Activated naive CD8-positive, alpha-beta T cell (primary cell): ENCODE results near the gene UBE2Q2.
A peak's percentile ranks its signal among the peaks of the same experiment; 100 is the strongest.
"Not testable (repeated sequence)": the region's sequence is repeated elsewhere in the genome, so short reads cannot be mapped to it uniquely, and the experiment has no call there.

Experiments used
- H3K27ac Mint-ChIP-seq: one replicate; pipeline ENCODE4 v1.8.0; 2021; ENCODE audit warnings: mixed read lengths
- H3K27me3 Mint-ChIP-seq: one replicate; pipeline ENCODE4 v1.8.0; 2021; ENCODE audit warnings: mixed read lengths
- H3K36me3 Mint-ChIP-seq: one replicate; pipeline ENCODE4 v1.8.0; 2021; ENCODE audit warnings: mixed read lengths
- H3K4me1 Mint-ChIP-seq: one replicate; pipeline ENCODE4 v1.8.0; 2021; ENCODE audit warnings: low read depth, mixed read lengths
- H3K4me3 Mint-ChIP-seq: one replicate; pipeline ENCODE4 v1.8.0; 2021; ENCODE audit warnings: mild to moderate bottlenecking, mixed read lengths
- H3K9me3 Mint-ChIP-seq: one replicate; pipeline ENCODE4 v1.8.0; 2021; ENCODE audit warnings: low read depth, mixed read lengths

UBE2Q2 gene

DNA sequence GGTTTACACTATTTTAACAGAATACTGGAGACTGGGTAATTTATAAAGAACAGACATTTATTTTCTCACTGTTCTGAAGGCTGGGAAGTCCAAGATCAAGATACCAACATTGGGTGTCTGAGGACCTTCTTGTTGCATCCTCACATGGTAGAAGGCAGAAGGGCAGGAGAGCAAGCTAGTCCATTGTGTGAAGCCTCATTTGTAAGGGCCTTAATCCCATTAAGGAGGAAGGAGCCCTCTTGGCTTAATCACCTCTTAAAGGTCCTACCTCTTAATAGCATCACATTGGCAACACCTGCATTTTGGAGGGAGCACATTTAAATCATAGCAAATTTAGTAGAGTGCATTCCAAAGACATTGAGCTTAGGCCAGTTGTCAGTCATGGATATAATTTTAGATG is 26.2 kb downstream of the UBE2Q2 start:
- Mint-ChIP-seq H3K9me3 (no peaks in the 10 kb centered on the region), H3K4me1 (peaks cover 21% of the 10 kb centered on the region), H3K27me3 (no peaks in the 10 kb centered on the region), H3K36me3 (peaks cover 10% of the 10 kb centered on the region), H3K4me3 (no peak overlapping the region), H3K27ac (no peak overlapping the region)

DNA sequence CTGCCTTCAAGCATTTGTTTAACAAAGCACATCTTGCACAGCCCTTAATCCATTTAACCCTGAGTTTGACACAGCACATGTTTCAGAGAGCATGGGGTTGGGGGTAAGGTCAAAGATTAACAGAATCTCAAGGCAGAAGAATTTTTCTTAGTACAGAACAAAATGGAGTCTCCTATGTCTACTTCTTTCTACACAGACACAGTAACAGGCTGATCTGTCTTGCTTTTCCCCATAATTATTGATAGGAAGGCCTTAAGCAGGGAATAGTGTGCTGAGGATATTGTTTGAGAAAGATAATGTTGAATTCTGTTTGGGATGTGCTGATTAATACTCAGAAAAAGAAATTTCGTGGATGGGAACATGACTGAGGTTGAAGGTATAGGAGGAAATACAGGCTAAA is 28.3 kb downstream of the UBE2Q2 start:
- H3K36me3 Mint-ChIP-seq: peaks cover 14% of the 10 kb centered on the region
- H3K27me3 Mint-ChIP-seq: not testable (repeated sequence)

DNA sequence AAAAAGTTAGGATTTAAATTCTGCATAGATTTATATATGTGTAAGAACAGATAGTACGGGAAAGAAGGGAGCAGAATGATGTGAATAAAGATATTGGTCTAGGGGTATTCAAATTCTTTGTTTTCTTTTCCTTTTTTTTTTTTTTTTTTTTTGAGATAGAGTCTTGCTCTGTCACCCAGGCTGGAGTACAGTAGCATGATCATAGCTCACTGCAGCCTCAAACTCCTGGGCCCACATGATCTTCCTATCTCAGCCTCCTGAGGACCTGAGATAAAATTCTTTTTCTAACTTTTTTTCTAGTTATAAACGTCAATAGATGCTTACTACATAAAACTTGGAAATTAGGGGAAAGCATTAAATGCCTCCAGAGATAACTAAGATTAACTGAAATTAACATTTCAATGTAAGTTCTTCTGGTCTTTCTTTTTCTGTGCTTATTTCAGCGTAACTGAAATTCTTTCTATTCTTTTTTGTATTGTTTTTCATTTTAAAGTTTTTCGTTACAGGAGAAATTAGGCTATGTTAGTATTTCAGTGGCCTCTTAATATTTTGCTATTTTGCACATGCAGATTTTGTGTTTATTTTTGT is 29.2 kb downstream of the UBE2Q2 start:
- no peak overlapping the region for H3K4me3 Mint-ChIP-seq
- no peaks in the 10 kb centered on the region for H3K27me3 Mint-ChIP-seq
- H3K9me3 Mint-ChIP-seq: no peaks in the 10 kb centered on the region
- no peak overlapping the region for H3K27ac Mint-ChIP-seq
- H3K36me3 Mint-ChIP-seq: peaks cover 16% of the 10 kb centered on the region
- H3K4me1 Mint-ChIP-seq: no peaks in the 10 kb centered on the region

More for the DNA sequence above, 28.3 kb downstream of the UBE2Q2 start:
- H3K4me3 Mint-ChIP-seq, H3K27ac Mint-ChIP-seq, H3K9me3 Mint-ChIP-seq, H3K4me1 Mint-ChIP-seq: not testable (repeated sequence)

DNA sequence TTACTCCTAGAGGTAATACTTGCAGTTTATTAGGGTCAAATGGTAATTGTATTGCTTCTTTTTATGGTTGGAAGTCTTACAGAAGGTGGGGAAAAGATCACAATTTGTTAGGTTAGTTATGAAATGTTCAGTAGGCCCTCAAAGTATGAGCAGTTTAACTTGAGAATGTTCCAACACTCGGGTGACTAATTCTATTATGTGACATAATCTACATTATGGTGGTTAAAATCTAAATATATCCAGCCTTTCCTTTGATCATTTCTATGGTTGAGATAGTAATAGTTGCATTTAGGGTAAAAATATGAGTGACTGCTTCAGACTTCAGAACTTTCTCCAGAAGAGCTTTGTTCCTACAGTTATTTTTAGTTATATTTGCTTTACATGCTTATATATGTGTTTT is 40.8 kb downstream of the UBE2Q2 start:
- H3K4me3 Mint-ChIP-seq: no peak overlapping the region
- H3K9me3 Mint-ChIP-seq: no peaks in the 10 kb centered on the region
- no peaks in the 10 kb centered on the region for H3K27me3 Mint-ChIP-seq
- peaks cover 11% of the 10 kb centered on the region for H3K36me3 Mint-ChIP-seq
- H3K4me1 Mint-ChIP-seq: peaks cover 2% of the 10 kb centered on the region
- peak overlapping the region; percentile 37 for H3K27ac Mint-ChIP-seq

DNA sequence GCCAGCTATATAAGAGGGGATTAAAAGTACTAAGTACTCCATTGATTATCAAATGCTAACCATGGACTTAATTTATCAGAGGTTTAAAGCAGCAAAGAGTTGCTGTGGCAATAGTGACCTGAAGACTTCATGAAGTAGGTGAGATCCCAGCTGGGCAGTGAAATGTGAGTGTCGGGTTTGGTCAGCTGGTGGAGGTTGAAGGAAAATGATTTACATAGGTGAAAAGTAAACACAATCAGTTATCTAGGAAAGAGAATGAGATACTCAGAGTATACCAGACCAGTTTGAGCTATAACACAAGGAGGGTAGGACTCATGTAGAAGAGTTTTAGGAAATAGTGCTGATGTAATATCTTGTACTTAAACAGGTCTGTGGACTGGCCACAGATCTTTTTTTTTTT is 43.9 kb downstream of the UBE2Q2 start:
- Mint-ChIP-seq H3K27me3 (no peaks in the 10 kb centered on the region), H3K4me1 (peaks cover 12% of the 10 kb centered on the region), H3K9me3 (no peaks in the 10 kb centered on the region), H3K36me3 (peaks cover 10% of the 10 kb centered on the region), H3K27ac (peak overlapping the region; percentile 7), H3K4me3 (no peak overlapping the region)

DNA sequence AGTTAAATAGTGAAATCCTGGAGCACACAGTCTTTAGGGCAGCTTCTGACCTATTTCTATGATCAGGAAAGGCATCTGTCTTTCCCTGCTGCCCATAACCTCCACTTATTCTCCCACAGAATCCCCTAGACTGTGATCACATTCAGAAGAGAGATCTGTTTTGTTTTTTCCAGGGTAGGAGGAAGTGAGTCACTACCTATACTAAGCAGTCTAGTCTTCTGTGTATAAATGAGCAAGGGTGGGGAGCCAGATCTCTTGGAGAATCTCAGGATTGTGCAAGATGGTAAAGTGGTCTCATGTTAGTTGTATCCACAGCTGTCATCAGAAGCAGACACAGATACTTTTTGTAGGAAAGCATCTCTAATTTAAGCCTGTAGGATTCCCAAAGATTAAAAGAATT is 48.6 kb downstream of the UBE2Q2 start:
- Mint-ChIP-seq H3K4me1 (peaks cover 10% of the 10 kb centered on the region), H3K4me3 (no peak overlapping the region), H3K9me3 (no peaks in the 10 kb centered on the region), H3K27ac (peak overlapping the region; percentile 23), H3K27me3 (no peaks in the 10 kb centered on the region), H3K36me3 (peaks cover 10% of the 10 kb centered on the region)

DNA sequence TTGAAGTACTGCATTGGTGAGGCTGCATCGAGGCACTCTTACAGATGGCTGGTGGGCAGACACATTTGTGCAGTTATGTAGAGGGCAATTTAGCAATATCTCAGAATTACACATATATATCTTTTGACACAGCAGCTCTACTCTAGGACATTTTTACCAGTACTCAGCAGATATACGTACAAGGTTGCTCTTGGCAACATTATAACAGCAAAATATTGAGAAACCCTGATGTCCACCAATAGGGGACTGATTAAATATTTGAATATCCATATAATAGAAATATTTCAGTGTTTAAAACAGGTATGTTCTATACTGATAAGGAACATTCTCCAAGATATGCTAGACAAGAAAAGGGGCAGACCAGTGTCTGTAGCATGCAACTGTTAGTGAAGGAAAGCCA is 52.5 kb downstream of the UBE2Q2 start:
- no peak overlapping the region for H3K4me3 Mint-ChIP-seq
- no peaks in the 10 kb centered on the region for H3K27me3 Mint-ChIP-seq
- peak overlapping the region; percentile 6 for H3K27ac Mint-ChIP-seq

DNA sequence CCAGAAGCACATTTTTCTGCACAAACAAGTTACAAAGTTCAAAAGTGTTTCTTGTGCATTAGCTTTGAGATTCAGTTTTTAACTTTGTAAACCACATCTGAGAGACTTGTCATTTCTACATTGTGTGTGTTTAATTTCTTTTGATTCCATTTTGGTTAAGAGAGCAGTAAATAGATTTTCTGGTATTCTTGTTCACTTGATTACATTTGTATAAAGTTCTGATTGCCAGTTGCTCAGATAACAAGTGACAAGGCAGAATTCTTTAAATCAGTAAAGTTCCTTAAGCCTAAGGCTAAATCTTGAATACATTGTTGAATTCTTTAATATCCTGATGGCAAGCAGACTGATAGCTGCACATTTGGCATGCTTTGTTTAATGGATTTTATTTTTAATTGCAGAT is 57.3 kb downstream of the UBE2Q2 start:
- Mint-ChIP-seq H3K9me3 (no peaks in the 10 kb centered on the region), H3K27me3 (no peaks in the 10 kb centered on the region), H3K27ac (peak overlapping the region; percentile 29), H3K4me3 (no peak overlapping the region), H3K36me3 (peaks cover 5% of the 10 kb centered on the region), H3K4me1 (peaks cover 26% of the 10 kb centered on the region)

More for the DNA sequence above, 52.5 kb downstream of the UBE2Q2 start:
- peaks cover 12% of the 10 kb centered on the region for H3K4me1 Mint-ChIP-seq
- peaks cover under 1% of the 10 kb centered on the region for H3K36me3 Mint-ChIP-seq
- no peaks in the 10 kb centered on the region for H3K9me3 Mint-ChIP-seq

DNA sequence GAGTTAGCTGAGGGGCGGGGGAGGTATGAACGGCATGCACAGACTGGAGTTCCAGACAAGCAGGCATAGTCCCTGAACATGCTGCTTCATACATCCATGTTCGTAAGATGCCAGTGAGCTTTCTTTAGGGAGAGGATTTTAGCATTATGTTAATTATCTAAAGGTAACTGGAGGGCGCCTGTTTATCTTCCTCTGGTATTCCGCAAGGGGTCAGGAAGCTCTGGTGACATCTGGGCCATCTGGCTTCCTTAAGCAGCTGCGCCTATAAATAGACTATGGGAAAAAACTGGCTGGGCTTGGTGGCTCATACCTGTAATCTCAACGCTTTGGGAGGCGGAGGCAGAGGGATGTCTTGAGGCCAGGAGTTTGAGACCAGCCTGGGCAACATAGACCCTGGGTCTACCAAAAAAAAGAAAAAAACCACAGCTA is 58.9 kb downstream of the UBE2Q2 start:
- peak overlapping the region; percentile 61 for H3K4me3 Mint-ChIP-seq
- no peak overlapping the region for H3K27ac Mint-ChIP-seq
- H3K36me3 Mint-ChIP-seq: peaks cover 8% of the 10 kb centered on the region
- H3K9me3 Mint-ChIP-seq: no peaks in the 10 kb centered on the region
- peaks cover 33% of the 10 kb centered on the region for H3K4me1 Mint-ChIP-seq
- H3K27me3 Mint-ChIP-seq: no peaks in the 10 kb centered on the region

DNA sequence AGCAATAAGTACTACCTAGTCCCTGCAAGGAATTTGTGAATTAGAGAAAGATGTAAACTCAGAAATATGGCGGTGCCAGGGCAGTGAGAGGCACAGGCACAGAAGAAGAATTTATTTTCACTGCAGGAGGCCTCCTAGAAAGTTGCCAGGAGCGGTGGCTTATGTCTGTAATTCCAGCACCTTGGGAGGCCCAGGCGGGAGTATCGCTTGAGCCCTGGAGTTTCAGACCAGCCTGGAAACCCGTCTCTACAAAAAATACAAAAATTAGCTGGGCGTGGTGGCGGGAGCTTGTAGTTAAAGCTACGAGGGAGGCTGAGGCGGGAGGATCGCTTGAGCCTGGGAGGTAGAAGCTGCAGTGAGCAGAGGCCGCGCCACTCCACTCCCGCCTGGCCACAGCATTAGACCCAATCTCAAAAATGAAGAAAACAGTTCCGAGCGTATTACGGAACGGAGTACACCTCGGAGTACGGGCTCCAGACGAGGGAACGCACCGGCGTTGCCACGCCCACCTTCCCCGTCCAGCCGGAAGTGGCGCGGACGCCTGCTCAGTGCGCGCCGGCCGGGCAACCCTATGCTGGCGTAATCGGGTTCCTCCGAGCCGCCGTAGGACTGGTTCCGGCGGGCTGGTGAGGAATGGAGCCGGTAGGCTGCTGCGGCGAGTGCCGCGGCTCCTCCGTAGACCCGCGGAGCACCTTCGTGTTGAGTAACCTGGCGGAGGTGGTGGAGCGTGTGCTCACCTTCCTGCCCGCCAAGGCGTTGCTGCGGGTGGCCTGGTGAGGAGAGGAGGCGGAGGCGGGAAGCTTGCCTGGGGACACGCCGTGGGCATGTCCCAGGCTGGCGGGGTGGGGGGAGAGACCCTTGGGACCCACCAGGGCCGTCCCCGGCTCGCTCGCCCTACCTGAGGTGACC is 60.3 kb downstream of the UBE2Q2 start, which contains the start of gene FBXO22:
Gene FBXO22, plus strand, starts transcription at position 548 of the 909 bp plus-strand sequence. Its CDS starts 86 bp downstream, at position 634.
- H3K27me3 Mint-ChIP-seq: no peaks in the 10 kb centered on the region

DNA sequence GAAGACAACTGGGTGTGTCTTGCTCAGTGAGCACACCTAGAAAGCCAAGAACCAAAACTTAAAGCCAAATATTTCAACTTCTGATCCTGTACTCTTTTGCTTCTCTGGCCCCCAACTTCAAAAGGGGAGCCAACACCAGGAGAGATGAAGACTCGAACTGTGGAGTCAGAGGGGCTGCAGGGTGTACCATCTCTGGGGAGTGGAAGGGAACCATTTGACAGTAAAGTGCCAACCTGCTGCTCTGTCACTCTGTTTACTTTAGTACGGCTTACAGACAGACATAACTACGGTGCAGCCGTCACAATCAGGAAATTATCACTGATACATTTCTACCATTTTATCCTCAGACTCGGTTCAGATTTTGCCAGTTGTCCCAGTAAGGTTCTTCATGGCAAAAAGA is 62.0 kb downstream of the UBE2Q2 start:
- Mint-ChIP-seq H3K4me1 (peaks cover 48% of the 10 kb centered on the region), H3K27ac (peak overlapping the region; percentile 64), H3K36me3 (peaks cover 19% of the 10 kb centered on the region), H3K4me3 (peak overlapping the region; percentile 99), H3K9me3 (no peaks in the 10 kb centered on the region), H3K27me3 (no peaks in the 10 kb centered on the region)

More for the DNA sequence above, 60.3 kb downstream of the UBE2Q2 start, which contains the start of gene FBXO22:
- peaks cover 36% of the 10 kb centered on the region for H3K4me1 Mint-ChIP-seq
- H3K9me3 Mint-ChIP-seq: no peaks in the 10 kb centered on the region
- peak within 1 kb of the TSS; percentile 99 for H3K4me3 Mint-ChIP-seq
- H3K27ac Mint-ChIP-seq: peak within 1 kb of the TSS; percentile 98
- H3K36me3 Mint-ChIP-seq: peaks cover 8% of the 10 kb centered on the region

DNA sequence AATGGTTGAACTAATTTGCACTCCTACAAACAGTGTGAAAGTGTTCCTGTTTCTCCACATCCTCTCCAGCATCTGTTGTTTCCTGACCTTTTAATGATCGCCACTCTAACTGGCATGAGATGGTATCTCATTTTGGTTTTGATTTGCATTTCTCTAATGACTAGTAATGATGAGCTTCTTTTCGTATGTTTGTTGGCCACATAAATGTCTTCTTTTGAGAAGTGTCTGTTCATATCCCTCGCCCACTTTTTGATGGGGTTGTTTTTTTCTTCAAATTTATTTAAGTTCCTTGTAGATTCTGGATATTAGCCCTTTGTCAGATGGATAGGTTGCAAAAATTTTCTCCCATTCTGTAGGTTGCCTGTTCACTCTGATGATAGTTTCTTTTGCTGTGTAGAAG is 67.1 kb downstream of the UBE2Q2 start:
- peaks cover 43% of the 10 kb centered on the region for H3K36me3 Mint-ChIP-seq
- H3K27me3 Mint-ChIP-seq, H3K4me3 Mint-ChIP-seq, H3K9me3 Mint-ChIP-seq, H3K27ac Mint-ChIP-seq: not testable (repeated sequence)
- peaks cover 47% of the 10 kb centered on the region for H3K4me1 Mint-ChIP-seq

DNA sequence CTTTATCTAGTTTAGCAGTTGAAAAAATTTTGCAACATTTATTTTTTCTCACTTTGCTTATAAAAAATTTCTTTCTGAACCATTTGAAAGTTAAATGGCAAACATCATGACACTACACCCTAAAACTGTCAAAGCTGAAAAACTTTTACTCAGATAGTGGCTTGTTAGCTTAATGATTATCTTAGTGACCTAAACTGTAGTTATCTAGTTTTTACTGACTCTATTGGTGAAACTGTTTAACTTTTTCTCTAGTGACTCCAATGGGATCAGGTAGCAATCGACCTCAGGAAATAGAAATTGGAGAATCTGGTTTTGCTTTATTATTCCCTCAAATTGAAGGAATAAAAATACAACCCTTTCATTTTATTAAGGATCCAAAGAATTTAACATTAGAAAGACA is 73.7 kb downstream of the UBE2Q2 start:
- Mint-ChIP-seq H3K27ac (no peak overlapping the region), H3K4me1 (peaks cover 6% of the 10 kb centered on the region), H3K4me3 (no peak overlapping the region), H3K36me3 (peaks cover 26% of the 10 kb centered on the region), H3K9me3 (no peaks in the 10 kb centered on the region), H3K27me3 (no peaks in the 10 kb centered on the region)

DNA sequence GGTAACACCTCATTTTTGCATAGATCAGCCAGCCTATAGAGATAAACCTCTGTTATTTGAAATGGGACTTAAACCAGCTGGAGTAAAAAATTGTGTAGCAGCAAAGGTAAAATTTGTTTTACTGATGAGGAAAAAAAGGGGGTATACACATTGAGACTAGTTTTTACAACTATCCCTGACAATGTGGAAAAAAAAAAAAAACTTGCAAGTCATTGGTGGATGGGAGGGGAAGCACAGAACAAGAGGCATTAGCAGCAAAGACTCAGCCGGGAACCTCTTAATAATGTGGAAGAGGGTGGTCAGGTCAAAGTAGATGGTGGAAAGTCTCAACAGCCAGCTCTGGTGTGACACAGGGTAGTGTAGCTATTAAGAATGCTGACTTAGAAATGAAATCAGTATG is 74.9 kb downstream of the UBE2Q2 start:
- Mint-ChIP-seq H3K36me3 (peaks cover 24% of the 10 kb centered on the region), H3K27ac (no peak overlapping the region), H3K4me3 (no peak overlapping the region), H3K9me3 (no peaks in the 10 kb centered on the region), H3K4me1 (peaks cover 7% of the 10 kb centered on the region), H3K27me3 (no peaks in the 10 kb centered on the region)

DNA sequence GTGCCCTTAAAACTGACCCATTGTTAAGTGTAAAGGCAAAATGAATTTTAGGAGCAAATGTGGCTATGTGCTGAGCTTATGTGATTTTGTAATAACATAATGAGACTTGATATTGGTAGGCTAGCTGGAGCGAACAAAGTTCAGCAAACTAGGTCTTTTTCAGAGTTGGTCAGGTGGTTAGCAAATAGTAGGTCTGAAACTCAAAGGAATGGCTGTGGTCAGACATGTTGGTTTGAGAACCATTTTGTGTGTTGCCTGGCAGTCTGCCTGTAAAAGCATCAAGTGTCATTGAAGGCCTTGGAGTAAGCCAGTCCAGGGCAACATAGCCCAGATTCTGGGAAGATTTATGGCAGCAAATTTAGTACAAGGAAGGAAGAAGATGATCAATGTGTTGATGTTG is 76.8 kb downstream of the UBE2Q2 start:
- Mint-ChIP-seq H3K36me3 (peaks cover 23% of the 10 kb centered on the region), H3K4me3 (no peak overlapping the region), H3K4me1 (peaks cover 15% of the 10 kb centered on the region), H3K9me3 (no peaks in the 10 kb centered on the region), H3K27ac (no peak overlapping the region), H3K27me3 (no peaks in the 10 kb centered on the region)
